ENCODE results near the gene TCF21. TPM values are rescaled to one million over a fixed set of nuclear protein-coding genes. Genes with fewer than 3 reads are reported as not detected.

The TCF21 gene
- total RNA-seq, 2 experiments from 2014 or later = not detected

- no peaks in the 10 kb centered on the region for H4K20me1 ChIP-seq (ENCODE audit: insufficient read depth, low read length)
- intact Hi-C loops (cut with micrococcal nuclease; ENCODE audit: unreplicated experiment) = no loop called here
- H3K4me2 ChIP-seq (ENCODE audit: low read length) = no peak overlapping the region
- no peak overlapping the region for H2AFZ ChIP-seq (ENCODE audit: low read length)
- H3K9me2 ChIP-seq (ENCODE audit: insufficient read depth, low read length) = no peaks in the 10 kb centered on the region
- no peaks in the 10 kb centered on the region for H3K79me2 ChIP-seq (ENCODE audit: insufficient read depth, low read depth, low read length)
- ChIA-PET POLR2A (interaction anchor here (0.8 to 0.9 kb wide), 2 partner anchors 47 to 54 kb away, joined by 3 to 4 read pairs; no protein-coding TSS in a partner anchor), CTCF (ENCODE audit: unreplicated experiment) (no interaction called here)
- no peak overlapping the region for H3K4me3 ChIP-seq (ENCODE audit: low read depth, low read length, poor library complexity, severe bottlenecking)
- no peak for DNase-seq (ENCODE audit: low spot score)
- no peaks in the 10 kb centered on the region for H3K9me3 ChIP-seq (ENCODE audit: low read length)
- H3K27ac ChIP-seq (ENCODE audit: low read depth, low read length, poor library complexity, severe bottlenecking) = no peak overlapping the region
- TF ChIP-seq EZH2phosphoT487 (IDR thresholded peaks at IDR 0.05; ENCODE audit: borderline replicate concordance, low read depth, low read length) (no peak), CTCF (conservative IDR thresholded peaks at IDR 0.05; ENCODE audit: low read length) (no peak)
- no peaks in the 10 kb centered on the region for H3K4me1 ChIP-seq (ENCODE audit: insufficient read depth, low read length, poor library complexity, severe bottlenecking)
- no peaks in the 10 kb centered on the region for H3K36me3 ChIP-seq (ENCODE audit: insufficient read depth, low read length)
- BruUV-seq (replicated peaks) = no TSS peak
These were observed 49.0 kb downstream of the TCF21 start for GRCh38 chr6:133937909-133938308.

- POLR2A ChIA-PET = interaction anchor here (0.9 kb wide), 1 partner anchor 53 kb away, joined by 3 read pairs; no protein-coding TSS in a partner anchor
- intact Hi-C loops (cut with micrococcal nuclease; ENCODE audit: unreplicated experiment) = no loop called here
These were observed 49.6 kb downstream of the TCF21 start for GRCh38 chr6:133938533-133938932.

More at GRCh38 chr6:133938533-133938932, 49.6 kb downstream of the TCF21 start:
- Histone ChIP-seq H4K20me1 (ENCODE audit: insufficient read depth, low read length) (no peaks in the 10 kb centered on the region), H3K79me2 (ENCODE audit: insufficient read depth, low read depth, low read length) (no peaks in the 10 kb centered on the region), H3K9me3 (ENCODE audit: low read length) (no peaks in the 10 kb centered on the region), H3K9me2 (ENCODE audit: insufficient read depth, low read length) (no peaks in the 10 kb centered on the region), H3K27ac (ENCODE audit: low read depth, low read length, poor library complexity, severe bottlenecking) (no peak overlapping the region), H2AFZ (ENCODE audit: low read length) (no peak overlapping the region), H3K4me2 (ENCODE audit: low read length) (no peak overlapping the region), H3K4me1 (ENCODE audit: insufficient read depth, low read length, poor library complexity, severe bottlenecking) (no peaks in the 10 kb centered on the region), H3K4me3 (ENCODE audit: low read depth, low read length, poor library complexity, severe bottlenecking) (no peak overlapping the region), H3K36me3 (ENCODE audit: insufficient read depth, low read length) (no peaks in the 10 kb centered on the region)
- BruUV-seq (replicated peaks) = no TSS peak
- TF ChIP-seq EZH2phosphoT487 (IDR thresholded peaks at IDR 0.05; ENCODE audit: borderline replicate concordance, low read depth, low read length) = no peak
- TF ChIP-seq CTCF (conservative IDR thresholded peaks at IDR 0.05; ENCODE audit: low read length) = no peak
- CTCF ChIA-PET (ENCODE audit: unreplicated experiment) = no interaction called here
- DNase-seq (ENCODE audit: low spot score) = no peak

Data from OCI-LY7 (cell line).